ENCODE results near the gene MMRN2.

The MMRN2 gene

DNA sequence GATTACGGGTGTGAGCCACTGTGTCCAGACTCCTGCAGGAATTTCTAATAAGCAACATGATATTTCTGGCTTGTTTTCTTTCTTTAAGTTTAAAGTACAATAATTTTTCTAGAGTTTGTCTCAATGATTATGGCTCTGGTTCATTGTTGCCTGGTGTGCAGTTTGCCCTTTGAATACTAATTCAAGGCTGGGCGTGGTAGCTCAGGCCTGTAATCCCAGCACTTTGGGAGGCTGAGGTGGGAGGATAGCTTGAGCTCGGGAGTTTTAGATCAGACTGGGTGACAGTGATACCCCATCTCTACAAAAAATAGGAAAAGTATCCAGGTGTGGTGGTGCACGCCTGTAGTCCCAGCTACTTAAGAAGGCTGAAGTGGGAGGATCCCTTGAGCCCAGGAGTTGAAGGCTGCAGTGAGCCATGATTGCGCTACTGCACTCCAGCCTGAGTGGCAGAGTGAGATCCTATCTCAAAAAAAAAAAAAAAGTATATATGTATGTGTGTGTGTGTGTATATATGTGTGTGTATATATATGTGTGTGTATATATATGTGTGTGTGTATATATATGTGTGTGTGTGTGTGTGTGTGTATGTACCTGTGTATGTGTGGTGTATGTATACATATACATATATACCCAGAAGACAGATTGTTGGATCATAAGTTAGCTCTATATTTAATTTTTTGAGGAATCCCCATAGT lies 19.1 kb upstream of the MMRN2 start:
- no peaks in the 10 kb centered on the region for H3K36me3 Mint-ChIP-seq (ENCODE audit: low read depth)
- TF ChIP-seq, protein P1, sequence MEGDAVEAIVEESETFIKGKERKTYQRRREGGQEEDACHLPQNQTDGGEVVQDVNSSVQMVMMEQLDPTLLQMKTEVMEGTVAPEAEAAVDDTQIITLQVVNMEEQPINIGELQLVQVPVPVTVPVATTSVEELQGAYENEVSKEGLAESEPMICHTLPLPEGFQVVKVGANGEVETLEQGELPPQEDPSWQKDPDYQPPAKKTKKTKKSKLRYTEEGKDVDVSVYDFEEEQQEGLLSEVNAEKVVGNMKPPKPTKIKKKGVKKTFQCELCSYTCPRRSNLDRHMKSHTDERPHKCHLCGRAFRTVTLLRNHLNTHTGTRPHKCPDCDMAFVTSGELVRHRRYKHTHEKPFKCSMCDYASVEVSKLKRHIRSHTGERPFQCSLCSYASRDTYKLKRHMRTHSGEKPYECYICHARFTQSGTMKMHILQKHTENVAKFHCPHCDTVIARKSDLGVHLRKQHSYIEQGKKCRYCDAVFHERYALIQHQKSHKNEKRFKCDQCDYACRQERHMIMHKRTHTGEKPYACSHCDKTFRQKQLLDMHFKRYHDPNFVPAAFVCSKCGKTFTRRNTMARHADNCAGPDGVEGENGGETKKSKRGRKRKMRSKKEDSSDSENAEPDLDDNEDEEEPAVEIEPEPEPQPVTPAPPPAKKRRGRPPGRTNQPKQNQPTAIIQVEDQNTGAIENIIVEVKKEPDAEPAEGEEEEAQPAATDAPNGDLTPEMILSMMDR (IDR thresholded peaks at IDR 0.05; ENCODE audit: unreplicated experiment in 3 of 3) = no peak
- H3K27me3 Mint-ChIP-seq (ENCODE audit: low read depth) = peaks cover 11% of the 10 kb centered on the region

DNA sequence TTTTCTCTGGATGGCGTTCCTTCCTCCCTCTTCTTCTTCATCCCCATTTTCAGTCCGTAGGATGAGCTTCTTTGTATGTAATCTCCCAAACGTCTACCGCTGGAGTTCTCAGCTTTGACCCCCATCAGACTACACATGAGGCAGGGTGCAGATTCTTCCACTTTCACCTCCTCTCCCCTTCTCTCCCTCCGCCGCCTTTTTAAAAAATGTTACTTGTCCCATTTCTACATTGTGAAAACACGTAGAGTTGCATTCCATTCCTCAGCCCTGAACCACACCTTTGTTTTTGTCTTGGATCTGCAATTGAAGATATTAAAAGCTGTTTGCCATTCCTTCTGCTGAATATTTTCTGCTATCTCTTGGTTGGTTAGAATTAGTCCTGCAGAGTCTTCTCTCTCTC lies 17.1 kb upstream of the MMRN2 start:
- H3K4me1 Mint-ChIP-seq = peaks cover 31% of the 10 kb centered on the region
- peaks cover 11% of the 10 kb centered on the region for H3K27me3 Mint-ChIP-seq (ENCODE audit: low read depth)
- peak overlapping the region in 2 of 3 experiments; percentile 9 to 33 for H3K4me3 Mint-ChIP-seq
- H3K27ac Mint-ChIP-seq = peak overlapping the region in 2 of 3 experiments; percentile 0 to 17
- H3K9me3 Mint-ChIP-seq = peaks cover 2% of the 10 kb centered on the region
- no peaks in the 10 kb centered on the region for H3K36me3 Mint-ChIP-seq (ENCODE audit: low read depth)
- TF ChIP-seq, protein P1 (IDR thresholded peaks at IDR 0.05; ENCODE audit: unreplicated experiment in 3 of 3) = no peak

More for the DNA sequence above, 19.1 kb upstream of the MMRN2 start:
- peaks cover 37% of the 10 kb centered on the region for H3K4me1 Mint-ChIP-seq
- H3K27ac Mint-ChIP-seq = no peak overlapping the region
- H3K9me3 Mint-ChIP-seq = peaks cover 2% of the 10 kb centered on the region
- no peak overlapping the region for H3K4me3 Mint-ChIP-seq

DNA sequence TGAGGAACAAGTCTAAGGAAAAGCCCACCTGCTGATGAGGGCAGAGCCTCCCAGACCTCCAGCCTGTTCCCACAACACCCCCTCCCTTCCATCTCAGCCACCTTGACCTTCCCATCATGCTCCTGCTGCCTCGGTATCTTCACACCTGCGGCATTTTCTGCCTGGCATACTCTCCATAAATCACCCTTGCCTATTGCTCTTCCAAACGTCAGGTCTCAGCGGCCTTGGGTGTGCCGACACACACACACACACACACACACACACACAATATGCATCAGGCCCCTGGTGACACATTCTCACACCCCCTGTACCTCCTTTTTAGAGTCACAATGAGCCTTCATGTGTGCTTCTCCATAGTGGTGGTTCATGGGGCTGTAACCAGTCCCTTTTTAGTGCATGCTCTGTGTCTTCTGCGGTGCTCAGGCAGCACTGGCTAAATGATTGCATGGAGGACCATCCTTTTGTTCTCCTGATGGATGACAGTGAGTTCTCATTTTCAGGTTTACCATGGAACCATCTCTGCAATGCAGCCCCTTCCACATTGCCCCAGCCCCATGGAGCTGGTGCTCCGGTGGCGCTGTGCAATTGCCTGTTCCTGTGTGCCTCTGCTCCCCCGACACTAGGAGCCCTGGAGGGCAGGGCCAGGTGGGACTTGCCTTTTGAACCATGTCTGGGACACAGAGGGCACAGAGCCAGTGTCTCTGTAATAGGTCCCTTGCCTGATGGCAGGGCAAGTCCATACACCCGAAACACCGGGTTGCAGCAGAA lies 15.4 kb upstream of the MMRN2 start:
- TF ChIP-seq, protein P1 (IDR thresholded peaks at IDR 0.05; ENCODE audit: unreplicated experiment in 3 of 3) = no peak
- peaks cover 11% of the 10 kb centered on the region for H3K27me3 Mint-ChIP-seq (ENCODE audit: low read depth)

DNA sequence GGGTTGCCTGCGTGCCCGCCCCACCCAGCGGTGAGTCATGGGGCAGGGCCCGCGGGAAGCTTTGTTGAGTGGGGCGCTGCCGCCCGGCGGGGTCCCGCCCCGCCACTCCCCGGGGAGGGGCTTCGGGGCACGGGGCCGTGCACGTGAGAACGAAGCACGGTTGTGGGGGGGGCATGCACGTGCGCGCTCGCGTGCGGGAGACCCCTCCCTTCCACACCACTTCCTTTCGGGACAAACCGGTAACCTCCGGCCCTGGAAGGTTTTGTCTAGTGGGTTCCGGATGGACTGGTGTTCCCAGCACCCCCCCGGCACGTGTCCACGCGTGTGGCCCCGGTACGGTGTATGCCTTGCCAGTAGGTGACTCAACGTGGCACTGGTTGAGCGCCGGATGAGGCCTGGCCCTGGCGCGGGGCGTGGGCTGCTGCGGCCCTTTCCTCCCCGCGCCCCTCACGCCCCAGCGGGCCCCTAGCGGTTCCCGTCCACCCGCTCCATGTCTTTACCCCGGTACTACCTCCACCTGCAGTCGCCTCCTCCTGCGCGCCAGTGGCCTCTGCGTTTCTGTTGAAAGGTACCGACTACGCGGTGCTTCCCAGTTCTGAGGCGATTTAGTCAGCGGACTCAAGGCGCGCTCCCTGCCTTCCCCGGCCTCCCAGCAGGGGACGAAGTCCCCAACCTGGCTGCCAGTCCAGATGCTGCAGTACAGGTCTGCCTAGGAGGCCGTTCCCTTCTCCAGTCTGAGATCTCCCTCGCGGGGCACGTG lies 14.0 kb upstream of the MMRN2 start:
- Mint-ChIP-seq H3K36me3 (ENCODE audit: low read depth) (no peaks in the 10 kb centered on the region), H3K4me1 (peaks cover 34% of the 10 kb centered on the region), H3K27me3 (ENCODE audit: low read depth) (peaks cover 12% of the 10 kb centered on the region), H3K4me3 (peak overlapping the region; percentile 94 to 97 (median 95)), H3K9me3 (no peaks in the 10 kb centered on the region), H3K27ac (peak overlapping the region; percentile 79 to 89 (median 84))
- TF ChIP-seq, protein P1 (IDR thresholded peaks at IDR 0.05; ENCODE audit: unreplicated experiment in 3 of 3) = peak in 1 of 3 experiments; percentile 22

More for the DNA sequence above, 15.4 kb upstream of the MMRN2 start:
- peak overlapping the region; percentile 21 to 63 (median 23) for H3K27ac Mint-ChIP-seq
- peaks cover 25% of the 10 kb centered on the region for H3K4me1 Mint-ChIP-seq
- H3K36me3 Mint-ChIP-seq (ENCODE audit: low read depth) = no peaks in the 10 kb centered on the region
- peak overlapping the region; percentile 57 to 97 (median 76) for H3K4me3 Mint-ChIP-seq
- H3K9me3 Mint-ChIP-seq = peaks cover 2% of the 10 kb centered on the region

DNA sequence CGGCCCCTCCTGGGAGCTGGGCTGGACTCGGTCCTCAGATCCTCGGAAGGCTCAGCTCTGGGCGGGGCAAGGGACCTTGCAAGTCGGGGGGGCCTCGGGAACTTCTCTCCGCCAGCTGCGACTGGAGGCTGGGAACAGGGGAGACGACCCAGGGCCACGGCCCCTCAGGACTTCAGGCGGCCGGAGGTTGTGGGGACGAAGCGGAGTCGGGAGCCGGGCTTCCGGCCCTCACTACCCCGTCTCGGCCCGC lies 13.5 kb upstream of the MMRN2 start:
- H3K4me3 Mint-ChIP-seq = peak overlapping the region; percentile 86 to 94 (median 91)
- no peaks in the 10 kb centered on the region for H3K36me3 Mint-ChIP-seq (ENCODE audit: low read depth)
- H3K4me1 Mint-ChIP-seq = peaks cover 39% of the 10 kb centered on the region
- H3K9me3 Mint-ChIP-seq = no peaks in the 10 kb centered on the region
- peaks cover 13% of the 10 kb centered on the region for H3K27me3 Mint-ChIP-seq (ENCODE audit: low read depth)
- TF ChIP-seq, protein P1 (IDR thresholded peaks at IDR 0.05; ENCODE audit: unreplicated experiment in 3 of 3) = no peak
- H3K27ac Mint-ChIP-seq = peak overlapping the region; percentile 80 to 95 (median 91)

Measured in nephron (organoid).